Measurements from ENCODE around the gene CFAP61.

The CFAP61 gene

GRCh38 chr20:20304942-20305341 is 252.6 kb downstream of the CFAP61 start:
- Mint-ChIP-seq H3K27ac (no peak overlapping the region), H3K27me3 (peaks cover 29 to 30% of the 10 kb centered on the region in 2 donors), H3K4me3 (no peak overlapping the region), H3K4me1 (ENCODE audit: low read depth in 2 of 2) (no peaks in the 10 kb centered on the region), H3K36me3 (ENCODE audit: insufficient read depth) (no peaks in the 10 kb centered on the region), H3K9me3 (no peaks in the 10 kb centered on the region)
- DNase-seq (no peak), ATAC-seq (replicated peaks) (no peak)

- ATAC-seq (replicated peaks) (no peak), DNase-seq (no peak)
- Mint-ChIP-seq H3K4me3 (no peak overlapping the region), H3K27ac (no peak overlapping the region), H3K9me3 (no peaks in the 10 kb centered on the region), H3K27me3 (peaks cover 30 to 31% of the 10 kb centered on the region in 2 donors), H3K4me1 (ENCODE audit: low read depth in 2 of 2) (no peaks in the 10 kb centered on the region), H3K36me3 (ENCODE audit: insufficient read depth) (no peaks in the 10 kb centered on the region)
Measured at GRCh38 chr20:20312562-20312961, 260.2 kb downstream of the CFAP61 start.

GRCh38 chr20:20317195-20317594 is 264.9 kb downstream of the CFAP61 start:
- DNase-seq: no peak
- H3K4me3 Mint-ChIP-seq: no peak overlapping the region
- H3K9me3 Mint-ChIP-seq: no peaks in the 10 kb centered on the region
- peaks cover 8 to 32% of the 10 kb centered on the region in 2 donors for H3K27me3 Mint-ChIP-seq
- ATAC-seq (replicated peaks): no peak
- no peaks in the 10 kb centered on the region for H3K4me1 Mint-ChIP-seq (ENCODE audit: low read depth in 2 of 2)
- H3K27ac Mint-ChIP-seq: no peak overlapping the region
- H3K36me3 Mint-ChIP-seq (ENCODE audit: insufficient read depth): no peaks in the 10 kb centered on the region

DNA sequence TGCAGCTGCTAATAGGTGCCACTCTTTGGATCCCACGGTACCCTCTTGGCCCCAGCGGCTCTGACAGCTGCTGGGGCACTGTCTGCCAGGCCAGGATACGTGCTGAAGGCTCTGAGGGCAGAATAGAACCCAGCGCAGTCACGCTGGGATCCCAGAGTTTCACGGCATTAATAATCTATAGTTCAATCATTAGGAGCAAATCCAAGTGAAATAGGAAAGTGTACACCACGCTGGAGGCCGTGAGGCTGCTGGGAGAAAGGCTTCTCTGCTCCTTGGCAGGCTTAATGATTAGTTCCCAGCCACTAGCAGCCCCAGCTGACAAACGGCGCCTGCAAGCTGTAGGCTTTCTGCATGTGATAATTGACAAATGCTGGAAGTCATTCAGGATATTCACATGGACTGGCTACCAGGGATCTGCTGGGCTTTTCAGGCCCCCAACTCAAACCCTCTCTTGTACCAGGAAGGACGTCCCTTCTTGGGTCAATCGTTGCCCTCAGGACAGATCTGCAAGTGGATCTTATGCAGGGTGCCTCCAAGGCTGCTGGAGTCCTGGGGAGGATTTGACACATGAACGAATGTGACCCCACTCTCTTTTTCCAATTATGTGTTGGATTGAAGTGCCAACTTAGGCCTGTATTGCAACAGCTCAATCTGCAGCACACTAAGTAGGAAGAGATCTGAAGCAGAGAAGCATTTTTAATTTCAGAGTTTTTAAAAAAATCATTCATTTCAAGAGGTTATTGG is 265.5 kb downstream of the CFAP61 start:
- peaks cover 8 to 27% of the 10 kb centered on the region in 2 donors for H3K27me3 Mint-ChIP-seq
- DNase-seq: no peak
- no peaks in the 10 kb centered on the region for H3K4me1 Mint-ChIP-seq (ENCODE audit: low read depth in 2 of 2)
- no peak overlapping the region for H3K4me3 Mint-ChIP-seq
- H3K36me3 Mint-ChIP-seq (ENCODE audit: insufficient read depth): no peaks in the 10 kb centered on the region
- H3K27ac Mint-ChIP-seq: no peak overlapping the region
- no peak for ATAC-seq (replicated peaks)
- no peaks in the 10 kb centered on the region for H3K9me3 Mint-ChIP-seq

DNA sequence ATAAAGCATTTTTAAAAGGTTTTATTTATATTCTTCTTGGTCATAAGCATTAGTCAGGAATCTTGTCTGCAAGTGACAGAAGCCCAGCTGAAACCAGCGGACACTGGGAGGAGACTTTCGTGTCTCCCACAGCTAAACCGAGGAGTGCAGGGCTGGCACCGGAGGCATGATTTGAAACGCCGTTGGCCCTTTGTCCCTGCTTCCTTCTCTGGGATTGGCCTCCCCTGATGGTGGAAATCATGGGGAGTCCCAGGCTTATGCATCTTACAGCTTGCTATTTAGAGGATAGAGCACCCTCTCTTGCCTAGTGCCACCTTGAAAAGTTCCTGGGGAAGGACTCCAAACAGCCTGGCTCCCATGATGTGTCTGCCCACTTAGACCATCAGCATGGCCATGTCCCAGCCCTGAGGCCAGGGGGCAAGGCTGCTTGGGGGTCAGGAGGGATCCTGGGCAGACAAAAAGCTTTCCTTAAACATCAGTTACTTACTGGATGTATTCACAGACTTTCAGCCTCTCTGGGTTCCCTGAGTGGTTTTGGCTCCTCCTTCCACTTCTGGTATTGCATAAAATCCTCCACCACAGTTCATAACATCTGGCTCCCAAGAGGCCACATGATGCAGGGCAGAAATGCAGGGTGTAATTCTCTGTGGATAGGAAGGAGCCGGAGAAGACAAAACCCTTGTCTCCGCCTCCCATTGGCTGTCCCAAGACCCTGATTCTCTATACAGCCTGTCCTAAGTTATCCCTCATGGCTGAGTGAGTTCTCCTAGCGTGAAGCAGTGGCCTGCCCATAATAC is 266.2 kb downstream of the CFAP61 start:
- Mint-ChIP-seq H3K4me3 (no peak overlapping the region), H3K36me3 (ENCODE audit: insufficient read depth) (no peaks in the 10 kb centered on the region)
- DNase-seq: no peak

GRCh38 chr20:20321134-20321533 is 268.8 kb downstream of the CFAP61 start:
- no peak overlapping the region for H3K27ac Mint-ChIP-seq
- H3K9me3 Mint-ChIP-seq: no peaks in the 10 kb centered on the region
- DNase-seq: no peak
- no peak for ATAC-seq (replicated peaks)
- no peaks in the 10 kb centered on the region for H3K4me1 Mint-ChIP-seq (ENCODE audit: low read depth in 2 of 2)
- no peak overlapping the region for H3K4me3 Mint-ChIP-seq
- peaks cover 8 to 27% of the 10 kb centered on the region in 2 donors for H3K27me3 Mint-ChIP-seq
- no peaks in the 10 kb centered on the region for H3K36me3 Mint-ChIP-seq (ENCODE audit: insufficient read depth)

More for the DNA sequence above, 266.2 kb downstream of the CFAP61 start:
- Mint-ChIP-seq H3K27me3 (peaks cover 8 to 27% of the 10 kb centered on the region in 2 donors), H3K9me3 (no peaks in the 10 kb centered on the region), H3K27ac (no peak overlapping the region), H3K4me1 (ENCODE audit: low read depth in 2 of 2) (no peaks in the 10 kb centered on the region)
- ATAC-seq (replicated peaks): no peak

DNA sequence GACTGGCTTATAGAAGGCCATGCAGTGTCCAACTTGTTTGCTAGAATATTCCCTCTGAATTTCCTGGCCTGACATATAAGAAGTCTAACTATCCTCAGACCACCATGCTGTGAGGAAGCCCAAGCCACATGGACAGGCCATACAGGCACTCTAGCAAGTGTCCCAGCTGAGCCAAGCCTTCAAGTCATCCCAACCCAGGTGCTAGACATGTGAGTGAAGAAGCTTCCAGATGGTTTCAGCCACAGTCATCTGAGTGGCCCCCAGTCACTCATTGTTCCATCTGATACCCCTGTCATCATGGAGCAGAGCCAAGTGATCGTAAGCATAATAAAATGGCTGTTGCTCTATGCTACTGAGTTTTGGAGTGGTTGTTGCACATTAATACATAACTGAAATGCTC is 269.6 kb downstream of the CFAP61 start:
- no peak overlapping the region for H3K27ac Mint-ChIP-seq
- H3K9me3 Mint-ChIP-seq: no peaks in the 10 kb centered on the region
- DNase-seq: no peak

GRCh38 chr20:20322912-20323311 is 270.6 kb downstream of the CFAP61 start:
- H3K4me1 Mint-ChIP-seq (ENCODE audit: low read depth in 2 of 2): no peaks in the 10 kb centered on the region
- DNase-seq (no peak), ATAC-seq (replicated peaks) (no peak)
- no peak overlapping the region for H3K4me3 Mint-ChIP-seq
- peaks cover 4 to 23% of the 10 kb centered on the region in 2 donors for H3K27me3 Mint-ChIP-seq
- H3K9me3 Mint-ChIP-seq: no peaks in the 10 kb centered on the region
- no peak overlapping the region for H3K27ac Mint-ChIP-seq
- H3K36me3 Mint-ChIP-seq (ENCODE audit: insufficient read depth): peaks cover 2% of the 10 kb centered on the region

More for the DNA sequence above, 269.6 kb downstream of the CFAP61 start:
- Mint-ChIP-seq H3K4me3 (no peak overlapping the region), H3K4me1 (ENCODE audit: low read depth in 2 of 2) (no peaks in the 10 kb centered on the region), H3K36me3 (ENCODE audit: insufficient read depth) (no peaks in the 10 kb centered on the region), H3K27me3 (peaks cover 8 to 27% of the 10 kb centered on the region in 2 donors)
- ATAC-seq (replicated peaks): no peak

DNA sequence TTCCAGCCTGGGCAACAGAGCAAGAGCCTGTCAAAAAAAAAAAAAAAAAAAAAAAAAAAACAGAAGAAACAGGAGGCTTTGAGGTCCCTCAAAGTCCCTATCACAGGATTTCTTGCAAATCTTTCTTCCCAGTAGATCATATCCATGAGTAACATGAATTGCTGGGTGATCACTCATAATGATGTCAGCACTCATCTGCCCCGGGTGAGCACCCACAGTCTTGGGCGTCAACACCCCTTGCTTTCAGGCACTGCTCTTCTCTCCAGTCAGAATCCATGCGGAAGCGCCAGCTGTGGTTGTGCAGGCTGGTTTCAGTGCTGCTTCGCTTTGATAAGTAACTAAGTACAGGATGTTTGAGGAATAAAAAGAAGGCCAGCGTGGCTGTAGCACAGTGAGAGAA is 275.4 kb downstream of the CFAP61 start:
- ATAC-seq (replicated peaks) (no peak), DNase-seq (no peak)
- Mint-ChIP-seq H3K4me1 (ENCODE audit: low read depth in 2 of 2) (no peaks in the 10 kb centered on the region), H3K27ac (no peak overlapping the region), H3K36me3 (ENCODE audit: insufficient read depth) (peaks cover 2% of the 10 kb centered on the region), H3K27me3 (peaks cover 31 to 42% of the 10 kb centered on the region in 2 donors), H3K9me3 (no peaks in the 10 kb centered on the region), H3K4me3 (no peak overlapping the region)

GRCh38 chr20:20329564-20329963 is 277.2 kb downstream of the CFAP61 start:
- H3K36me3 Mint-ChIP-seq (ENCODE audit: insufficient read depth): peaks cover 2% of the 10 kb centered on the region

DNA sequence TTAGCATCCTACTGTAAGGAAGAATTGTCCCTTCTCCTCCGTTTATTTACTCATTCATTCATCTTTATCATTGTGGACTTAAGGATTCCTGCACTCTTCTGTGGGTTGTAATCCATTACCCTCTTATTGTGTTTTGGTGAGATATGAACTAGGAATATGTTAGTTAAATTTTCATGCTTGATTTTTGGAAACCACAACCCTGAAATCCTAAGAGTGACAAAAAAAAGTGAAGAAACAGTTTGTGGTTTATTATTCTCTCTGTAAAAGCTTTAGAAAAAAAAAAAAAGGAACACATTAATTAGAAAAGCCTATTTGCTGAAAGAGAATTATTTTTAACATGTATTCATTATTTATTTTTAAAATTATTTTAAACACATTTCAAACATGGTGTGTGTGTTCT is 278.8 kb downstream of the CFAP61 start:
- Mint-ChIP-seq H3K4me3 (no peak overlapping the region), H3K27me3 (peaks cover 40 to 60% of the 10 kb centered on the region in 2 donors), H3K9me3 (no peaks in the 10 kb centered on the region), H3K27ac (no peak overlapping the region), H3K4me1 (ENCODE audit: low read depth in 2 of 2) (no peaks in the 10 kb centered on the region), H3K36me3 (ENCODE audit: insufficient read depth) (peaks cover 2% of the 10 kb centered on the region)
- ATAC-seq (replicated peaks) (no peak), DNase-seq (no peak)

More at GRCh38 chr20:20329564-20329963, 277.2 kb downstream of the CFAP61 start:
- no peak overlapping the region for H3K27ac Mint-ChIP-seq
- ATAC-seq (replicated peaks) (no peak), DNase-seq (no peak)
- peaks cover 40 to 51% of the 10 kb centered on the region in 2 donors for H3K27me3 Mint-ChIP-seq
- no peaks in the 10 kb centered on the region for H3K9me3 Mint-ChIP-seq
- H3K4me3 Mint-ChIP-seq: no peak overlapping the region
- H3K4me1 Mint-ChIP-seq (ENCODE audit: low read depth in 2 of 2): no peaks in the 10 kb centered on the region

- ATAC-seq (replicated peaks): no peak
- Mint-ChIP-seq H3K27me3 (peaks cover 40 to 60% of the 10 kb centered on the region in 2 donors), H3K4me1 (ENCODE audit: low read depth in 2 of 2) (no peaks in the 10 kb centered on the region), H3K9me3 (peaks cover under 1 to 3% of the 10 kb centered on the region in 2 donors), H3K27ac (no peak overlapping the region), H3K36me3 (ENCODE audit: insufficient read depth) (peaks cover 2% of the 10 kb centered on the region), H3K4me3 (no peak overlapping the region)
- no peak for DNase-seq
Measured at GRCh38 chr20:20331817-20332216, 279.5 kb downstream of the CFAP61 start.

- no peak for ATAC-seq (replicated peaks)
- H3K27me3 Mint-ChIP-seq: peaks cover 30 to 46% of the 10 kb centered on the region in 2 donors
- no peaks in the 10 kb centered on the region for H3K4me1 Mint-ChIP-seq (ENCODE audit: low read depth in 2 of 2)
- peaks cover 3 to 11% of the 10 kb centered on the region in 2 donors for H3K9me3 Mint-ChIP-seq
- no peak for DNase-seq
- H3K27ac Mint-ChIP-seq: no peak overlapping the region
- no peak overlapping the region for H3K4me3 Mint-ChIP-seq
- H3K36me3 Mint-ChIP-seq (ENCODE audit: insufficient read depth): no peaks in the 10 kb centered on the region
Measured at GRCh38 chr20:20333866-20334265, 281.5 kb downstream of the CFAP61 start.

DNA sequence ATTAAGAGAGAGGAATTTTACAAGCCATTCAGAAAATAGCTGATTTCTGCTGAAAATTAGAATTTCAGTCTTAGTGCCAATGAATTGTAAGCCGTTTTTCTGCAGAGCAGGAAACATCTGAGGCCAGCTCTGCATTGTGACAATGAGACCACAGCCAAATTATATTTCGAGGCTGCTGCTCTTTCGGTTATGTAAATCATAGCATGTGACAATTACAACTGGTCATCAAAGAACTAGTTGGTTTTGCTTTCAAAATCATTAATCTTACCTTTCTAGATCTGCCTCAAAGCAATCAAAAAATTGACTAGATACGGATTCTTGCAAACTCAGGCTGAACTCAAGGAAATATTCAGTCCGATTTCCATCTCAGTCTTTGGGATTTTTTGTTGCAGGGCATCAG is 282.2 kb downstream of the CFAP61 start:
- Mint-ChIP-seq H3K27ac (no peak overlapping the region), H3K4me1 (ENCODE audit: low read depth in 2 of 2) (no peaks in the 10 kb centered on the region), H3K4me3 (no peak overlapping the region), H3K27me3 (peaks cover 24 to 40% of the 10 kb centered on the region in 2 donors), H3K36me3 (ENCODE audit: insufficient read depth) (no peaks in the 10 kb centered on the region), H3K9me3 (peaks cover 3 to 11% of the 10 kb centered on the region in 2 donors)
- DNase-seq (no peak), ATAC-seq (replicated peaks) (no peak)

All from effector memory CD8-positive, alpha-beta T cell (primary cell).